Cardiac muscle cell (in vitro differentiated cells and primary cell): ENCODE measurements around the gene CCDC138. TPM values are rescaled to one million over a fixed set of nuclear protein-coding genes. Genes with fewer than 3 reads are reported as not detected.
A peak's percentile ranks its signal among the peaks of the same experiment; 100 is the strongest.

Experiments
- DNase-seq, 2 donors: peaks; one replicate each; pipeline versions ENCODE4 v3.0.0 to v3.0.0-alpha.2; 2010 to 2017; ENCODE audit warnings: low read depth in 1 of 2, low spot score in 1 of 2
- H3K27ac ChIP-seq: fragments of 200-600 bp; sonication (generic); 2 replicates; pipeline ENCODE4 v1.5.1; 2016
- H3K27me3 ChIP-seq: fragments of 200-600 bp; sonication (generic); 2 replicates; pipeline ENCODE4 v1.6.0; 2016; ENCODE audit warnings: control low read depth
- H3K36me3 ChIP-seq: fragments of 200-600 bp; sonication (generic); 2 replicates; pipeline ENCODE4 v1.5.1; 2016; ENCODE audit warnings: control low read depth
- H3K4me1 ChIP-seq: fragments of 200-600 bp; sonication (generic); 2 replicates; pipeline ENCODE4 v1.8.1; 2017; ENCODE audit warnings: low read depth, mild to moderate bottlenecking, mixed run types
- H3K4me3 ChIP-seq: fragments of 200-600 bp; sonication (generic); 2 replicates; pipeline ENCODE4 v1.5.1; 2016; ENCODE audit warnings: mild to moderate bottlenecking
- H3K9me3 ChIP-seq: fragments of 200-600 bp; sonication (generic); 2 replicates; pipeline ENCODE4 v1.5.1; 2017; ENCODE audit warnings: low read depth, mild to moderate bottlenecking, control low read depth
- CTCF ChIP-seq: IDR thresholded peaks from 2 replicates; pipeline ENCODE4 v1.5.1; 2012; ENCODE audit warnings: low read depth, mild to moderate bottlenecking, low read length
- polyA plus RNA-seq: library from polyadenylated mRNA; unstranded; fragments of >200 nt; fragmentation: Nextera tagmentation; extraction: Ambion mirVana; gene quantifications from 2 replicates; pipeline ENCODE4 v1.2.1, GENCODE V29; 2016
- total RNA-seq: library from RNA; depleted of rRNA; stranded (reverse); fragments of >200 nt; gene quantifications from 2 replicates; pipeline ENCODE4 v1.2.3, GENCODE V29; 2016

Gene CCDC138
- total and polyA plus RNA-seq, 2 experiments from 2014 or later = 8.4 to 10.0 TPM

GRCh38 chr2:108878276-108878675, 91.7 kb downstream of the CCDC138 start:
- TF ChIP-seq CTCF = no peak
- no peaks in the 10 kb centered on the region for H3K4me1 ChIP-seq
- no peak overlapping the region for H3K4me3 ChIP-seq
- no peak overlapping the region for H3K27ac ChIP-seq
- peaks cover 5% of the 10 kb centered on the region for H3K9me3 ChIP-seq
- no peak for DNase-seq
- no peaks in the 10 kb centered on the region for H3K27me3 ChIP-seq
- peaks cover 9% of the 10 kb centered on the region for H3K36me3 ChIP-seq

GRCh38 chr2:108884619-108885018, 98.0 kb downstream of the CCDC138 start:
- H3K9me3 ChIP-seq = no peaks in the 10 kb centered on the region
- DNase-seq = peak; percentile 4 to 42
- no peak overlapping the region for H3K4me3 ChIP-seq
- H3K27me3 ChIP-seq = no peaks in the 10 kb centered on the region
- no peaks in the 10 kb centered on the region for H3K36me3 ChIP-seq
- H3K4me1 ChIP-seq = no peaks in the 10 kb centered on the region
- TF ChIP-seq CTCF = no peak
- no peak overlapping the region for H3K27ac ChIP-seq

GRCh38 chr2:108889907-108890306, 103.3 kb downstream of the CCDC138 start:
- no peaks in the 10 kb centered on the region for H3K27me3 ChIP-seq

GRCh38 chr2:108893277-108893676, 106.7 kb downstream of the CCDC138 start:
- no peak for DNase-seq
- TF ChIP-seq CTCF = no peak
- H3K4me3 ChIP-seq = no peak overlapping the region
- no peak overlapping the region for H3K27ac ChIP-seq
- no peaks in the 10 kb centered on the region for H3K27me3 ChIP-seq
- H3K36me3 ChIP-seq = no peaks in the 10 kb centered on the region
- H3K4me1 ChIP-seq = no peaks in the 10 kb centered on the region
- H3K9me3 ChIP-seq = no peaks in the 10 kb centered on the region

More at GRCh38 chr2:108889907-108890306, 103.3 kb downstream of the CCDC138 start:
- no peak for DNase-seq
- TF ChIP-seq CTCF = no peak
- no peaks in the 10 kb centered on the region for H3K36me3 ChIP-seq
- no peak overlapping the region for H3K4me3 ChIP-seq
- H3K9me3 ChIP-seq = no peaks in the 10 kb centered on the region
- no peaks in the 10 kb centered on the region for H3K4me1 ChIP-seq
- no peak overlapping the region for H3K27ac ChIP-seq

- no peak overlapping the region for H3K4me3 ChIP-seq
- H3K4me1 ChIP-seq = no peaks in the 10 kb centered on the region
- no peaks in the 10 kb centered on the region for H3K9me3 ChIP-seq
- no peaks in the 10 kb centered on the region for H3K36me3 ChIP-seq
- H3K27me3 ChIP-seq = no peaks in the 10 kb centered on the region
- no peak for TF ChIP-seq CTCF
- no peak for DNase-seq
- H3K27ac ChIP-seq = no peak overlapping the region
Observed at GRCh38 chr2:108894766-108895165, 108.2 kb downstream of the CCDC138 start.

- H3K9me3 ChIP-seq = no peaks in the 10 kb centered on the region
- H3K27me3 ChIP-seq = no peaks in the 10 kb centered on the region
- no peaks in the 10 kb centered on the region for H3K4me1 ChIP-seq
- H3K4me3 ChIP-seq = no peak overlapping the region
- H3K36me3 ChIP-seq = no peaks in the 10 kb centered on the region
- no peak for TF ChIP-seq CTCF
- no peak for DNase-seq
- no peak overlapping the region for H3K27ac ChIP-seq
Observed at GRCh38 chr2:108895188-108895587, 108.6 kb downstream of the CCDC138 start.
